Measurements from ENCODE around the gene CCDC6. TPM values are rescaled to one million over a fixed set of nuclear protein-coding genes. Genes with fewer than 3 reads are reported as not detected.
A peak's percentile ranks its signal among the peaks of the same experiment; 100 is the strongest.

The CCDC6 gene
- total and polyA plus RNA-seq, 2 of the 8 experiments (the other 6 are each of a cell fraction or from before 2014, with no cell fraction given): 42.2 to 74.4 TPM

DNA sequence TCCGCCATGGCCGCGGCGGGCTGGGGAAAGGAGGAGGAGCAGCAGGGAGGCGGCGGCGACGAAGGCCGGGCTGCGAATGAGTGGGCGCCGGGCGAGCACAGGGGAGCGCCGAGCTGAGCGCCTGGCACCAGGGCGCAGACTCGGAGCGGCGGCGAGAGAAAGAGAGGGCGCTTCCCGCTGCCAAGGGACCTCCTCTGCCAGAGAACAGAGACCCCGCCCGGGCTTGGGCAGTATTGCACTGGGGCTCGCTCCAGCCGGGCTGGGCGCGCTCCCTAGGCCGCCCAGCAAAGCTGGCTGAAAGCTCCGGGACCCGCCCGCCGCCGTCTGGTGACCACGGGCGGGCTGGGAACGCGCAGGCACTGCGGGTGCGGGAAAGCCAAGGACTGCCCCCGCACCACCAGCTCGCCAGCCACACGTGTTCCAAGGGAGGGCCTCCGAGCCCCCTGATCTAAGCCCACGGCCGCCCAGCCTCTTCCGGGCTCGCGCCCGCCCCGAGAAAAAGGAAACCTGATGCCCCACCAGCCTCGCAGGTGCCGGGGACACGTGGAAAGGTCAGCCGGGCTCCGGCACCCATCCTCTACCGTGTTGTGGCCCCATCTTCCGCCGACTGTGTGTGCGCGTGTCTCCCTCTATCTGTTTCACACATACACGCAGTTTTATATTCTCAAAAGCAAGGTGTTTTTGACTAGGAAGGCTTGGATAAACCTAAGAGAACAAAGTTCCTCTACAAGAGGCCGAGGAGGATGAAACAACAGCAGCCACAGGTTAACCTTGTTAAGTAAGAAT lies at the start of gene CCDC6 (continued):
- TF ChIP-seq FOSL1 (IDR thresholded peaks at IDR 0.05; ENCODE audit: insufficient read depth, low read depth, low read length) (no peak), TBP (IDR thresholded peaks at IDR 0.05; ENCODE audit: low read depth, low read length) (peak; percentile 88), GTF2F1 (IDR thresholded peaks at IDR 0.05; ENCODE audit: borderline replicate concordance, low read depth, low read length) (peak; percentile 55), RXRA (IDR thresholded peaks at IDR 0.05; ENCODE audit: insufficient read depth, low read depth, low read length) (no peak), SIRT6 (IDR thresholded peaks at IDR 0.05; ENCODE audit: low read length) (no peak), KDM4A (IDR thresholded peaks at IDR 0.05; ENCODE audit: low read depth, low read length, severe bottlenecking) (peak; percentile 45), CBX5 (IDR thresholded peaks at IDR 0.05; ENCODE audit: low read depth, low read length) (no peak), NRF1 (IDR thresholded peaks at IDR 0.05; ENCODE audit: low read depth, low read length) (peak; percentile 24), SUZ12 (IDR thresholded peaks at IDR 0.05; ENCODE audit: low read length) (no peak), RNF2 (IDR thresholded peaks at IDR 0.05; ENCODE audit: borderline replicate concordance, low read depth, low read length, missing control alignments, poor library complexity, severe bottlenecking) (no peak), CHD2 (IDR thresholded peaks at IDR 0.05; ENCODE audit: low read length) (no peak), MAFK (IDR thresholded peaks at IDR 0.05; ENCODE audit: low read depth, low read length) (no peak), RBBP5 (IDR thresholded peaks at IDR 0.05; ENCODE audit: borderline replicate concordance, low read depth, low read length) (peak; percentile 88), TEAD4 (IDR thresholded peaks at IDR 0.05; ENCODE audit: low read depth, low read length) (no peak), ASH2L (IDR thresholded peaks at IDR 0.05; ENCODE audit: low read length) (peak; percentile 78), TAF7 (optimal IDR thresholded peaks at IDR 0.05; ENCODE audit: borderline replicate concordance, low read depth, low read length) (peak; percentile 88)
- TF ChIP-seq, protein P1, sequence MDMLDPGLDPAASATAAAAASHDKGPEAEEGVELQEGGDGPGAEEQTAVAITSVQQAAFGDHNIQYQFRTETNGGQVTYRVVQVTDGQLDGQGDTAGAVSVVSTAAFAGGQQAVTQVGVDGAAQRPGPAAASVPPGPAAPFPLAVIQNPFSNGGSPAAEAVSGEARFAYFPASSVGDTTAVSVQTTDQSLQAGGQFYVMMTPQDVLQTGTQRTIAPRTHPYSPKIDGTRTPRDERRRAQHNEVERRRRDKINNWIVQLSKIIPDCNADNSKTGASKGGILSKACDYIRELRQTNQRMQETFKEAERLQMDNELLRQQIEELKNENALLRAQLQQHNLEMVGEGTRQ (IDR thresholded peaks at IDR 0.05; ENCODE audit: low read length): peak; percentile 38; the same call in 1 of the 2 replicates

Measured in H1 (cell line).